Activated CD8-positive, alpha-beta memory T cell treated with anti-CD3 and anti-CD28 coated beads, Interleukin-2, amount 50 U/mL, for 24 hours (primary cell): ENCODE results near the gene GEMIN4.
"Not testable (repeated sequence)": the region's sequence is repeated elsewhere in the genome, so short reads cannot be mapped to it uniquely, and the experiment has no call there.

Experiments
- DNase-seq: peaks from one replicate; pipeline ENCODE4 v3.0.0-alpha.2; 2020; ENCODE audit errors: extremely low read depth

The GEMIN4 gene

GRCh38 chr17:778096-778495 is 26.0 kb upstream of the GEMIN4 start:
- no peak for DNase-seq

GRCh38 chr17:774313-774584 is 22.2 kb upstream of the GEMIN4 start:
- no peak for DNase-seq

GRCh38 chr17:773467-774312 is 21.6 kb upstream of the GEMIN4 start:
- DNase-seq: no peak

GRCh38 chr17:773016-773415 is 21.0 kb upstream of the GEMIN4 start:
- no peak for DNase-seq

GRCh38 chr17:767076-767475 is 15.0 kb upstream of the GEMIN4 start:
- no peak for DNase-seq

GRCh38 chr17:760371-760770 is 8.3 kb upstream of the GEMIN4 start:
- DNase-seq: no peak

GRCh38 chr17:759964-760363 is 7.9 kb upstream of the GEMIN4 start:
- no peak for DNase-seq

- DNase-seq: not testable (repeated sequence)
These were observed 4.0 kb upstream of the GEMIN4 start for GRCh38 chr17:756010-756567.

- not testable (repeated sequence) for DNase-seq
These were observed 3.4 kb upstream of the GEMIN4 start for GRCh38 chr17:755319-755961.

- no peak for DNase-seq
These were observed 1.4 kb upstream of the GEMIN4 start for GRCh38 chr17:753418-753817.

GRCh38 chr17:752620-753219 is 656 bp upstream of the GEMIN4 start:
- no peak for DNase-seq

GRCh38 chr17:751269-752001 is 629 bp downstream of the GEMIN4 start:
- DNase-seq: no peak

GRCh38 chr17:750431-751037 is 1.5 kb downstream of the GEMIN4 start:
- DNase-seq: no peak

- DNase-seq: not testable (repeated sequence)
These were observed 2.7 kb downstream of the GEMIN4 start for GRCh38 chr17:749359-749758.

GRCh38 chr17:748604-749003 is 3.5 kb downstream of the GEMIN4 start:
- not testable (repeated sequence) for DNase-seq

GRCh38 chr17:746783-747629 is 5.1 kb downstream of the GEMIN4 start:
- no peak for DNase-seq

- no peak for DNase-seq
These were observed 5.9 kb downstream of the GEMIN4 start for GRCh38 chr17:746181-746580.

GRCh38 chr17:745406-745805 is 6.7 kb downstream of the GEMIN4 start:
- DNase-seq: no peak

GRCh38 chr17:744937-745336 is 7.1 kb downstream of the GEMIN4 start:
- no peak for DNase-seq

GRCh38 chr17:743139-743538 is 8.9 kb downstream of the GEMIN4 start:
- no peak for DNase-seq
